NCI-H1417 (cell line): ENCODE results near the gene CCDC82.

ENCODE experiments used
- DNase-seq, 3 experiments: peaks; one replicate each; lab custom pipeline; 2025; lab: John Stamatoyannopoulos, UW

The CCDC82 gene

GRCh38 chr11:96306933-96307775 lies 82.6 kb downstream of the CCDC82 start:
- peak; percentile 72 to 96 (median 76) for DNase-seq

- no peak for DNase-seq
Measured at GRCh38 chr11:96306600-96306932, 83.1 kb downstream of the CCDC82 start.

GRCh38 chr11:96306071-96306470 lies 83.6 kb downstream of the CCDC82 start:
- no peak for DNase-seq

- DNase-seq, result no peak
Measured at GRCh38 chr11:96303980-96304379, 85.7 kb downstream of the CCDC82 start.

- DNase-seq, result no peak
Measured at GRCh38 chr11:96303064-96303463, 86.6 kb downstream of the CCDC82 start.
